ENCODE measurements around the gene TTLL9. TPM values are rescaled to one million over a fixed set of nuclear protein-coding genes. Genes with fewer than 3 reads are reported as not detected.
"Not testable (repeated sequence)": the region's sequence is repeated elsewhere in the genome, so short reads cannot be mapped to it uniquely, and the experiment has no call there.

TTLL9 gene
- total RNA-seq, 1 experiment from 2014 or later, result not detected

DNA sequence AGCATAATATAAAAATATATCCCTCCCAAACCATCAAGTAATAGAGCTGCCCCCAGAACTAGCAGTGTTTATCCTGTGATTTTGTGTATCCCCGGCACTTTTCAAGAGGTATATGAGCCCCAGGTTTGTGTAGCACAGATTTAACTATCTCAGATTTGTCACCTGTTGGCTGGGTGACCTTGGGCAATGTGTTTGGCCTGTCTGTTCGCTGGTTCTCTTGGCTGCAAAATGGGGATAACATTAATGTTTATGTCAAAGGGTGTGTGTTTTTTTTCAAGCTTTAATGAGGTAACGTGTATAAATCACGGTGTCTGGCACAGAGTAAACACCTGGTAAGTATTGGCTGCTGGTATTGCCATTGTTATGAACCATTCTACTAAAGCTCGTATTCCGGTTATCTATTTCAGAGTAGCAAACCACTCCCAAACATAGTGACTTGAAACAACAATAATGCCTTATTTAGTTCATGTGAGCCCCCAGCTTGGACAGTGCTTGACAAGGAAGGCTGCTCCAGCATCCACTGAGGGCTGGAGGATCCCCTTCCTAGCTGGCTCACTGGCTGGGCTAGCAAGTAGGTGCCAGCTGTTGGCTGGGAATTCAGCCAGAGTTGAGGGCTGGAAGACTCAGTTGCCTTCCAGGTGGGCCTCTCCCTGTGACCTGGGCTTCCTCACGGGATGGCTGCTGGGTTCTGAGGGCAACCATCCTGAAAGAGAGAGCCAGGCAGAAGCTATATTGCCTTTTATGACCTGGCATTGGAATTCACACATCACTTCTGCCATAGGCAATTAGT, 45.3 kb downstream of the TTLL9 start:
- no peaks in the 10 kb centered on the region for H3K9me3 ChIP-seq (ENCODE audit: low read depth, low read length, poor library complexity, severe bottlenecking)
- CTCF ChIA-PET, result no interaction called here
- TF ChIP-seq, protein P1, sequence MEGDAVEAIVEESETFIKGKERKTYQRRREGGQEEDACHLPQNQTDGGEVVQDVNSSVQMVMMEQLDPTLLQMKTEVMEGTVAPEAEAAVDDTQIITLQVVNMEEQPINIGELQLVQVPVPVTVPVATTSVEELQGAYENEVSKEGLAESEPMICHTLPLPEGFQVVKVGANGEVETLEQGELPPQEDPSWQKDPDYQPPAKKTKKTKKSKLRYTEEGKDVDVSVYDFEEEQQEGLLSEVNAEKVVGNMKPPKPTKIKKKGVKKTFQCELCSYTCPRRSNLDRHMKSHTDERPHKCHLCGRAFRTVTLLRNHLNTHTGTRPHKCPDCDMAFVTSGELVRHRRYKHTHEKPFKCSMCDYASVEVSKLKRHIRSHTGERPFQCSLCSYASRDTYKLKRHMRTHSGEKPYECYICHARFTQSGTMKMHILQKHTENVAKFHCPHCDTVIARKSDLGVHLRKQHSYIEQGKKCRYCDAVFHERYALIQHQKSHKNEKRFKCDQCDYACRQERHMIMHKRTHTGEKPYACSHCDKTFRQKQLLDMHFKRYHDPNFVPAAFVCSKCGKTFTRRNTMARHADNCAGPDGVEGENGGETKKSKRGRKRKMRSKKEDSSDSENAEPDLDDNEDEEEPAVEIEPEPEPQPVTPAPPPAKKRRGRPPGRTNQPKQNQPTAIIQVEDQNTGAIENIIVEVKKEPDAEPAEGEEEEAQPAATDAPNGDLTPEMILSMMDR (conservative IDR thresholded peaks at IDR 0.05; ENCODE audit: low read depth, low read length), result no peak
- TF ChIP-seq EZH2 (IDR thresholded peaks at IDR 0.05; ENCODE audit: borderline replicate concordance, low read depth, low read length, poor library complexity, severe bottlenecking), result no peak
- H3K4me3 ChIP-seq (ENCODE audit: low read depth, low read length, poor library complexity, severe bottlenecking), result no peak overlapping the region
- BruUV-seq (replicated peaks), result no TSS peak
- intact Hi-C loops (cut with micrococcal nuclease; ENCODE audit: unreplicated experiment), result no loop called here
- H3K36me3 ChIP-seq (ENCODE audit: insufficient read depth, low read length, poor library complexity, severe bottlenecking), result no peaks in the 10 kb centered on the region
- no peak for DNase-seq (ENCODE audit: low spot score)
- no peak overlapping the region for H3K27ac ChIP-seq (ENCODE audit: low read depth, low read length, poor library complexity, severe bottlenecking)
- H3K4me1 ChIP-seq (ENCODE audit: insufficient read depth, low read length, poor library complexity, severe bottlenecking), result no peaks in the 10 kb centered on the region
- no peaks in the 10 kb centered on the region for H3K27me3 ChIP-seq (replicated peaks; ENCODE audit: insufficient read depth, low read depth, low read length, poor library complexity)
- POLR2A ChIA-PET (ENCODE audit: low non-redundant PET), result no interaction called here

DNA sequence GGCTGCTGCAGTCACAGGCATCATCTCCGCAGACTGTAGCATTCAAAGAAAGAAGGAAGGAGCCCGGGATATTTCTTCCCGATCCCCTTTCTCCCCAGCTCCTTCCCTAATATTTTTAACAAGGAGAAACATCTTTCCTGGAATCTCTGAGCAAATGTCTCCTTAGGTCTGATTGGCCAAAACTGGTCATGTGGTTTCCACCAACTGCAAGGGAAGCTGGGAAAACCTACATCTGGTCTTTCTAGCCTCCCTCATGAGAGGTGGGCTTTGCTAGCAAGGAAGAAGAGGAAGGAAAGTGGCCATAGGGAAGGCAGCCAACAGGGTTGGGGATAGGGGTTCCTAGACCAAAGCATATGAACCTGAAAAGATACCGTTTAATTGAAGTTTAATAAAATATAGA, 46.3 kb downstream of the TTLL9 start:
- H3K4me3 ChIP-seq (ENCODE audit: low read depth, low read length, poor library complexity, severe bottlenecking), result no peak overlapping the region
- no peaks in the 10 kb centered on the region for H3K9me3 ChIP-seq (ENCODE audit: low read depth, low read length, poor library complexity, severe bottlenecking)
- POLR2A ChIA-PET (ENCODE audit: low non-redundant PET), result interaction anchor here (0.6 kb wide), 1 partner anchor 35 kb away, joined by 3 read pairs; the partner anchor contains the start of gene PDRG1
- intact Hi-C loops (cut with micrococcal nuclease; ENCODE audit: unreplicated experiment), result no loop called here
- H3K27ac ChIP-seq (ENCODE audit: low read depth, low read length, poor library complexity, severe bottlenecking), result no peak overlapping the region
- no peak for TF ChIP-seq EZH2 (IDR thresholded peaks at IDR 0.05; ENCODE audit: borderline replicate concordance, low read depth, low read length, poor library complexity, severe bottlenecking)
- TF ChIP-seq, protein P1 (conservative IDR thresholded peaks at IDR 0.05; ENCODE audit: low read depth, low read length), result no peak
- H3K4me1 ChIP-seq (ENCODE audit: insufficient read depth, low read length, poor library complexity, severe bottlenecking), result no peaks in the 10 kb centered on the region
- no peaks in the 10 kb centered on the region for H3K36me3 ChIP-seq (ENCODE audit: insufficient read depth, low read length, poor library complexity, severe bottlenecking)
- no peaks in the 10 kb centered on the region for H3K27me3 ChIP-seq (replicated peaks; ENCODE audit: insufficient read depth, low read depth, low read length, poor library complexity)
- no TSS peak for BruUV-seq (replicated peaks)
- CTCF ChIA-PET, result no interaction called here
- no peak for DNase-seq (ENCODE audit: low spot score)

DNA sequence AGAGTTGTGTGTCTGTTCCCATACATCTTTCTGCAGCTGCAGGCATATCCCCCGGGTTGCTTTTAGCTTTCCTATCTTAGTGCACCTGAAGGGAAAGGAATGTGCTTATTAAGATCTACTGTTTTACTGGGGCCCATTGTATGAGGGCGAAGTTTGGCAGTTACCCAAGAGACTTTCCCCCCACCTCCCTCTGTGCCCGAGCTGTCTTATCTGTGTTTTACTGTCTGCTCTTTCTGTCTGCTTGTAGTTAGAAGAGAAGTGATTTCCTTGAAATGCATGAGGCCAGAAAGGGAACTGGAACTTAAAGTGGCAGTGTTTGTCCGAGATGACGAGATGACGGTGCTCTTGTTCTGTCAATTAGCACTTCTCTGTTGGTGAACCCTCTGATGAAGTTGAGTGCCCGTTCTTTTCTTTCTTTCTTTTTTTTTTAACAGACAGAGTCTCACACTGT, 47.6 kb downstream of the TTLL9 start:
- intact Hi-C loops (cut with micrococcal nuclease; ENCODE audit: unreplicated experiment); DNase-seq (ENCODE audit: low spot score); H3K27ac ChIP-seq (ENCODE audit: low read depth, low read length, poor library complexity, severe bottlenecking); H3K4me3 ChIP-seq (ENCODE audit: low read depth, low read length, poor library complexity, severe bottlenecking); H3K9me3 ChIP-seq (ENCODE audit: low read depth, low read length, poor library complexity, severe bottlenecking); H3K4me1 ChIP-seq (ENCODE audit: insufficient read depth, low read length, poor library complexity, severe bottlenecking); CTCF ChIA-PET; H3K36me3 ChIP-seq (ENCODE audit: insufficient read depth, low read length, poor library complexity, severe bottlenecking); BruUV-seq (replicated peaks); H3K27me3 ChIP-seq (replicated peaks; ENCODE audit: insufficient read depth, low read depth, low read length, poor library complexity): not testable (repeated sequence)
- POLR2A ChIA-PET (ENCODE audit: low non-redundant PET), result interaction anchor here (0.6 kb wide), 1 partner anchor 125 kb away, joined by 3 read pairs; no protein-coding TSS in a partner anchor
